ENCODE data around the gene ABCB8. TPM values are rescaled to one million over a fixed set of nuclear protein-coding genes. Genes with fewer than 3 reads are reported as not detected.

ABCB8 gene
- total and polyA plus RNA-seq, 2 of the 4 experiments (the other 2 are of a cell fraction): 16.3 to 26.8 TPM

DNA sequence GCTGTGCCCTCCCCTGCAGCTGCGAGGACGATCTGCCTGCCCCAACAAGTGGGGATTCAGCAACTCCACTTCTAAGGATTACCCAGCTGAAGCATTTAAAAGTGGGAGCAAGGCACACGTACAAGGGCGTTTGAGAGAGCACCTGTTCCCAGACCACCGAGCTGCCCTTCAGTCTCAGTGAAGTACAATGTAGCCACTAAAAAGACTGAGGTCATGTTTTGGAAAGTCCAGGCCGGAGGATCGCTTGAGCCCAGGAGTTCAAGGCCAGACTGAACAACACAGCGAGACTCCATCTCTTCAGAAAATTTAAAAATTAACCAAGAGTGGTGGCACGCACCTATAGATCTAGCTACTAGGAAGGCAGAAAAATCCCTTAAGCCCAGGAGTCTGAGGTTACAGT, 22.7 kb upstream of the ABCB8 start:
- intact Hi-C loops (cut with micrococcal nuclease): no loop called here
- no peaks in the 10 kb centered on the region for H3K9me1 ChIP-seq (ENCODE audit: insufficient read depth, low read length)
- H3K56ac ChIP-seq (ENCODE audit: extremely low read depth, insufficient read depth, low read length): no peak overlapping the region
- in situ Hi-C loops (cut with MboI; ENCODE audit: low sequenced_read_pairs): no loop called here
- dilution Hi-C loops (cut with HindIII; ENCODE audit: low sequenced_read_pairs, unreplicated experiment): no loop called here
- H3K14ac ChIP-seq (replicated peaks; ENCODE audit: low read depth, low read length): no peak overlapping the region
- H2BK20ac ChIP-seq (ENCODE audit: low read depth, low read length): no peak overlapping the region
- ChIA-PET CTCF (interaction anchor here (2.0 kb wide), 1 partner anchor 43 kb away, joined by 4 read pairs; no protein-coding TSS in a partner anchor), POLR2A (ENCODE audit: unreplicated experiment) (no interaction called here)
- peaks cover 16% of the 10 kb centered on the region for H3K27me3 ChIP-seq (ENCODE audit: control insufficient read depth, insufficient read depth, low read length)
- no peak overlapping the region for H3K9ac ChIP-seq (ENCODE audit: low read depth, low read length)
- H3K23ac ChIP-seq (ENCODE audit: low read depth, low read length): no peak overlapping the region
- no peaks in the 10 kb centered on the region for H4K20me1 ChIP-seq (ENCODE audit: insufficient read depth, low read length)
- no peak overlapping the region for H2BK120ac ChIP-seq (ENCODE audit: low read depth, low read length)
- no peak overlapping the region for H2BK5ac ChIP-seq (ENCODE audit: low read depth, low read length, poor library complexity, severe bottlenecking)
- no peak overlapping the region for H3K4me2 ChIP-seq (ENCODE audit: low read depth, low read length)
- 48% methylated on average over 3 of the region's 9 CpGs; no CpG with 5 or more reads in 1 of the 2 experiments for WGBS, 2 experiments (ENCODE audit: extremely low coverage in 2 of 2, insufficient read length in 1 of 2)
- H3K9me3 ChIP-seq (ENCODE audit: control insufficient read depth, insufficient read depth, low read length): no peaks in the 10 kb centered on the region
- no peaks in the 10 kb centered on the region for H3K36me3 ChIP-seq (ENCODE audit: control insufficient read depth, insufficient read depth, low read length)
- no peak overlapping the region for H3K18ac ChIP-seq (ENCODE audit: low read depth, low read length)
- ATAC-seq (ENCODE audit: low read depth): no peak
- no TSS peak for BruUV-seq (replicated peaks)
- H3K4me1 ChIP-seq (ENCODE audit: control insufficient read depth, insufficient read depth, low read length): peaks cover 2% of the 10 kb centered on the region; the same call in 1 of the 2 replicates
- no peak overlapping the region for H2AK5ac ChIP-seq (ENCODE audit: low read depth, low read length)
- no peak overlapping the region for H4K91ac ChIP-seq (ENCODE audit: insufficient read depth, low read depth, low read length)
- no peaks in the 10 kb centered on the region for H3K79me1 ChIP-seq (ENCODE audit: low read depth in 1 of 2, low read length in 2 of 2)
- no peak overlapping the region for H2BK15ac ChIP-seq (ENCODE audit: low read depth, low read length)
- DNase-seq: no peak
- H2AFZ ChIP-seq (replicated peaks; ENCODE audit: low read length, poor library complexity): no peak overlapping the region
- H4K5ac ChIP-seq (ENCODE audit: low read depth, low read length): no peak overlapping the region
- H3K4ac ChIP-seq (ENCODE audit: low read depth, low read length): no peak overlapping the region
- no peak overlapping the region for H3K27ac ChIP-seq (ENCODE audit: insufficient read depth, low read length)
- no peak overlapping the region for H2AK9ac ChIP-seq (replicated peaks; ENCODE audit: low read depth, low read length, poor library complexity)
- H4K8ac ChIP-seq (ENCODE audit: low read depth in 2 of 2, low read length in 2 of 2): no peak overlapping the region
- no peak for TF ChIP-seq RCOR1 (IDR thresholded peaks at IDR 0.05; ENCODE audit: insufficient replicate concordance, low read length)
- no peak for TF ChIP-seq CEBPB (IDR thresholded peaks at IDR 0.05; ENCODE audit: low read depth, low read length)
- TF ChIP-seq BHLHE40 (IDR thresholded peaks at IDR 0.05; ENCODE audit: low read depth, low read length): no peak
- TF ChIP-seq MXI1 (IDR thresholded peaks at IDR 0.05; ENCODE audit: borderline replicate concordance, low read depth, low read length): no peak
- TF ChIP-seq POLR2A (IDR thresholded peaks at IDR 0.05; ENCODE audit: low read depth, low read length): no peak
- TF ChIP-seq, protein P1, sequence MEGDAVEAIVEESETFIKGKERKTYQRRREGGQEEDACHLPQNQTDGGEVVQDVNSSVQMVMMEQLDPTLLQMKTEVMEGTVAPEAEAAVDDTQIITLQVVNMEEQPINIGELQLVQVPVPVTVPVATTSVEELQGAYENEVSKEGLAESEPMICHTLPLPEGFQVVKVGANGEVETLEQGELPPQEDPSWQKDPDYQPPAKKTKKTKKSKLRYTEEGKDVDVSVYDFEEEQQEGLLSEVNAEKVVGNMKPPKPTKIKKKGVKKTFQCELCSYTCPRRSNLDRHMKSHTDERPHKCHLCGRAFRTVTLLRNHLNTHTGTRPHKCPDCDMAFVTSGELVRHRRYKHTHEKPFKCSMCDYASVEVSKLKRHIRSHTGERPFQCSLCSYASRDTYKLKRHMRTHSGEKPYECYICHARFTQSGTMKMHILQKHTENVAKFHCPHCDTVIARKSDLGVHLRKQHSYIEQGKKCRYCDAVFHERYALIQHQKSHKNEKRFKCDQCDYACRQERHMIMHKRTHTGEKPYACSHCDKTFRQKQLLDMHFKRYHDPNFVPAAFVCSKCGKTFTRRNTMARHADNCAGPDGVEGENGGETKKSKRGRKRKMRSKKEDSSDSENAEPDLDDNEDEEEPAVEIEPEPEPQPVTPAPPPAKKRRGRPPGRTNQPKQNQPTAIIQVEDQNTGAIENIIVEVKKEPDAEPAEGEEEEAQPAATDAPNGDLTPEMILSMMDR (conservative IDR thresholded peaks at IDR 0.05; ENCODE audit: low read depth, low read length): no peak
- TF ChIP-seq, protein P2, sequence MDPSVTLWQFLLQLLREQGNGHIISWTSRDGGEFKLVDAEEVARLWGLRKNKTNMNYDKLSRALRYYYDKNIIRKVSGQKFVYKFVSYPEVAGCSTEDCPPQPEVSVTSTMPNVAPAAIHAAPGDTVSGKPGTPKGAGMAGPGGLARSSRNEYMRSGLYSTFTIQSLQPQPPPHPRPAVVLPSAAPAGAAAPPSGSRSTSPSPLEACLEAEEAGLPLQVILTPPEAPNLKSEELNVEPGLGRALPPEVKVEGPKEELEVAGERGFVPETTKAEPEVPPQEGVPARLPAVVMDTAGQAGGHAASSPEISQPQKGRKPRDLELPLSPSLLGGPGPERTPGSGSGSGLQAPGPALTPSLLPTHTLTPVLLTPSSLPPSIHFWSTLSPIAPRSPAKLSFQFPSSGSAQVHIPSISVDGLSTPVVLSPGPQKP (IDR thresholded peaks at IDR 0.05; ENCODE audit: borderline replicate concordance, low read depth, low read length): no peak
- TF ChIP-seq CHD1 (IDR thresholded peaks at IDR 0.05; ENCODE audit: low read depth, low read length): no peak
- no peak for TF ChIP-seq SMC3 (IDR thresholded peaks at IDR 0.05; ENCODE audit: low read depth, low read length)
- TF ChIP-seq, protein P3, sequence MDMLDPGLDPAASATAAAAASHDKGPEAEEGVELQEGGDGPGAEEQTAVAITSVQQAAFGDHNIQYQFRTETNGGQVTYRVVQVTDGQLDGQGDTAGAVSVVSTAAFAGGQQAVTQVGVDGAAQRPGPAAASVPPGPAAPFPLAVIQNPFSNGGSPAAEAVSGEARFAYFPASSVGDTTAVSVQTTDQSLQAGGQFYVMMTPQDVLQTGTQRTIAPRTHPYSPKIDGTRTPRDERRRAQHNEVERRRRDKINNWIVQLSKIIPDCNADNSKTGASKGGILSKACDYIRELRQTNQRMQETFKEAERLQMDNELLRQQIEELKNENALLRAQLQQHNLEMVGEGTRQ (IDR thresholded peaks at IDR 0.05; ENCODE audit: low read depth, low read length): no peak
- TF ChIP-seq FOS (IDR thresholded peaks at IDR 0.05; ENCODE audit: low read depth, low read length): no peak
- TF ChIP-seq RFX5 (IDR thresholded peaks at IDR 0.05; ENCODE audit: low read depth, low read length): no peak
- no peak for TF ChIP-seq MAFK (IDR thresholded peaks at IDR 0.05; ENCODE audit: low read depth, low read length)
- no peak for TF ChIP-seq MAZ (IDR thresholded peaks at IDR 0.05; ENCODE audit: borderline replicate concordance, low read depth, low read length)
- no peak overlapping the region for H3K4me3 ChIP-seq (ENCODE audit: insufficient read depth, low read depth, low read length)
